Left colon (tissue), 2 donors: Measurements from ENCODE around the gene SCFD1. TPM values are rescaled to one million over a fixed set of nuclear protein-coding genes. Genes with fewer than 3 reads are reported as not detected.

Source experiments
- total RNA-seq, 2 donors: library from RNA; stranded (reverse); fragmentation: NEBNext Ultra II Directional; extraction: Animal tissue kit (Norgen Biotek cat#: 25700); gene quantifications; one replicate each; pipeline ENCODE4 v1.2.1, GENCODE V29; 2021
- donor health status: DM: no; HTN: no; CAD: no.
- donor health status: DM: yes; HTN: yes; CAD: no.

The SCFD1 gene
- total RNA-seq, 2 donors from 2014 or later: 77.8 to 79.1 TPM

Other genes starting within 250 kb of the SCFD1 start
- gene G2E3, start 63.2 kb upstream of the SCFD1 start, total RNA-seq: 10 to 100 TPM; 12.9 to 14.2 TPM